SK-N-MC (cell line): Measurements from ENCODE around the gene LHFPL2.

ENCODE experiments used
- EZH2 ChIP-seq: fragments of 200-600 bp; sonication (generic); IDR thresholded peaks from one replicate; pipeline ENCODE4 v1.6.1; 2017; ENCODE audit warnings: antibody characterized with exemption
- POLR2AphosphoS5 ChIP-seq: IDR thresholded peaks from 2 replicates; pipeline ENCODE4 v1.6.1; 2012; ENCODE audit warnings: mild to moderate bottlenecking, low read depth, low read length, borderline replicate concordance

DNA sequence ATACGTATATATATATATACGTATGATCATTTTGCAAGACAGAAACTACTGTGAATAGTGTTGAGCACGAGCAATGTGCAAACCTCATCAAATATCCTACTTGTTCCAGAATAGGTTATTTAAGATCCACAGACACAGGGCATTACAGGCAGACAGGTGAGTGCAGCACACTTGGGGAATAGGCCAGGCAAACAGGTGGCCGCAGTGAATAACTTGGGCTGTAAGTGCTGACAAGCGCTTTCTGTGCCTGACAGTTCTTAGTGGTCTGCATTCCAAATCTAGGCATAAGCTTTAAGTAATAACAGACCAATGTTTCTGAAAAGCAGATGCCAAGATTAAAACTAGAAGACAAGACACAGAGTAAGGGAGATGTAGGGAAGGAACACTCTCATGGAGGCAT, 77.9 kb downstream of the LHFPL2 start:
- TF ChIP-seq EZH2 (no peak), POLR2AphosphoS5 (no peak)
